ENCODE data around the gene GOLGA6L7.
"Not testable (repeated sequence)": the region's sequence is repeated elsewhere in the genome, so short reads cannot be mapped to it uniquely, and the experiment has no call there.

GOLGA6L7 gene

GRCh38 chr15:28848521-28848920 lies at the start of gene GOLGA6L7:
Gene GOLGA6L7, minus strand, starts transcription at chr15:28848644. Its CDS starts 95 bp downstream, at chr15:28848549.
- DNase-seq (ENCODE audit: low read depth, low spot score) = not testable (repeated sequence)

- DNase-seq (ENCODE audit: low read depth, low spot score) = no peak
Observed at GRCh38 chr15:28897861-28898585, 49.6 kb upstream of the GOLGA6L7 start.

- DNase-seq (ENCODE audit: low read depth, low spot score) = no peak
Observed at GRCh38 chr15:28896951-28897350, 48.5 kb upstream of the GOLGA6L7 start.

- DNase-seq (ENCODE audit: low read depth, low spot score) = no peak
Observed at GRCh38 chr15:28895566-28895965, 47.1 kb upstream of the GOLGA6L7 start.

GRCh38 chr15:28895146-28895545 lies 46.7 kb upstream of the GOLGA6L7 start:
- DNase-seq (ENCODE audit: low read depth, low spot score) = no peak

GRCh38 chr15:28894631-28895030 lies 46.2 kb upstream of the GOLGA6L7 start:
- DNase-seq (ENCODE audit: low read depth, low spot score) = no peak

GRCh38 chr15:28892789-28893610 lies 44.6 kb upstream of the GOLGA6L7 start:
- DNase-seq (ENCODE audit: low read depth, low spot score) = no peak

- no peak for DNase-seq (ENCODE audit: low read depth, low spot score)
Observed at GRCh38 chr15:28891588-28891987, 43.1 kb upstream of the GOLGA6L7 start.

GRCh38 chr15:28890711-28891495 lies 42.5 kb upstream of the GOLGA6L7 start:
- no peak for DNase-seq (ENCODE audit: low read depth, low spot score)

- DNase-seq (ENCODE audit: low read depth, low spot score) = not testable (repeated sequence)
Observed at GRCh38 chr15:28890291-28890690, 41.8 kb upstream of the GOLGA6L7 start.

GRCh38 chr15:28889871-28890270 lies 41.4 kb upstream of the GOLGA6L7 start:
- DNase-seq (ENCODE audit: low read depth, low spot score) = not testable (repeated sequence)

GRCh38 chr15:28889346-28889745 lies 40.9 kb upstream of the GOLGA6L7 start:
- no peak for DNase-seq (ENCODE audit: low read depth, low spot score)

GRCh38 chr15:28888900-28889299 lies 40.5 kb upstream of the GOLGA6L7 start:
- no peak for DNase-seq (ENCODE audit: low read depth, low spot score)

GRCh38 chr15:28888302-28888894 lies 40.0 kb upstream of the GOLGA6L7 start:
- no peak for DNase-seq (ENCODE audit: low read depth, low spot score)

- no peak for DNase-seq (ENCODE audit: low read depth, low spot score)
Observed at GRCh38 chr15:28887339-28888174, 39.1 kb upstream of the GOLGA6L7 start.

- no peak for DNase-seq (ENCODE audit: low read depth, low spot score)
Observed at GRCh38 chr15:28886431-28887338, 38.2 kb upstream of the GOLGA6L7 start.

- DNase-seq (ENCODE audit: low read depth, low spot score) = no peak
Observed at GRCh38 chr15:28885630-28886430, 37.4 kb upstream of the GOLGA6L7 start, which contains the start of gene APBA2. Gene APBA2, plus strand, starts transcription at chr15:28885974. Its CDS starts 167,911 bp downstream, at chr15:29053885.

GRCh38 chr15:28885128-28885629 lies 36.7 kb upstream of the GOLGA6L7 start:
- no peak for DNase-seq (ENCODE audit: low read depth, low spot score)
